WTC11 (cell line): ENCODE measurements around the gene PKP3. TPM values are rescaled to one million over a fixed set of nuclear protein-coding genes. Genes with fewer than 3 reads are reported as not detected.

Experiments
- ATAC-seq: fragments of 200-7000 bp; cut with Tn5 transposase; 2 replicates; pipeline ENCODE4 v1.10.0; 2021; ENCODE audit warnings: mild to moderate bottlenecking, moderate library complexity
- CTCF ChIA-PET: fragments of 300-600 bp; sonication (Branson Sonifier 250); formaldehyde crosslinking; loops from one replicate; lab custom pipeline; 2021; ENCODE audit warnings: antibody characterized with exemption; lab: Charles Lee
- POLR2A ChIA-PET: fragments of 350-600 bp; sonication (Branson Sonifier 250); formaldehyde crosslinking; loops from one replicate; lab custom pipeline; 2021; ENCODE audit warnings: antibody characterized with exemption; lab: Charles Lee
- DNase-seq: peaks from one replicate; pipeline ENCODE4 v3.0.0; 2021; ENCODE audit warnings: low spot score
- H3K27ac Mint-ChIP-seq: 2 replicates; pipeline ENCODE4 v1.8.0; 2021; ENCODE audit warnings: mixed read lengths
- H3K27me3 Mint-ChIP-seq: 2 replicates; pipeline ENCODE4 v1.8.0; 2021; ENCODE audit warnings: low read depth, mild to moderate bottlenecking, moderate library complexity, mixed read lengths
- H3K36me3 Mint-ChIP-seq: 2 replicates; pipeline ENCODE4 v1.8.0; 2021; ENCODE audit warnings: mixed read lengths
- H3K4me1 Mint-ChIP-seq: 2 replicates; pipeline ENCODE4 v1.8.0; 2022; ENCODE audit warnings: mixed read lengths
- H3K4me3 Mint-ChIP-seq: 2 replicates; pipeline ENCODE4 v1.8.0; 2021; ENCODE audit warnings: mild to moderate bottlenecking, moderate library complexity, mixed read lengths
- H3K9me3 Mint-ChIP-seq: 2 replicates; pipeline ENCODE4 v1.8.0; 2021; ENCODE audit warnings: mixed read lengths
- ATF2 ChIP-seq: sonication (generic); formaldehyde crosslinking; IDR thresholded peaks from 2 replicates; pipeline ENCODE4 v1.8.1; 2022; ENCODE audit warnings: low read depth, missing genetic modification reagents, borderline replicate concordance
- CREB1 ChIP-seq: sonication (generic); formaldehyde crosslinking; IDR thresholded peaks from 2 replicates; pipeline ENCODE4 v1.8.0; 2023; ENCODE audit warnings: mild to moderate bottlenecking, missing genetic modification reagents
- EMX1 ChIP-seq: fragments of 250-450 bp; sonication (Bioruptor Pico); IDR thresholded peaks from 2 replicates; pipeline ENCODE4 v1.8.0; 2021; ENCODE audit warnings: mild to moderate bottlenecking
- ESRRA ChIP-seq: sonication (generic); formaldehyde crosslinking; IDR thresholded peaks from 2 replicates; pipeline ENCODE4 v1.8.1; 2022; ENCODE audit warnings: mild to moderate bottlenecking, missing genetic modification reagents, borderline replicate concordance
- FOXK1 ChIP-seq: sonication (generic); formaldehyde crosslinking; IDR thresholded peaks from 2 replicates; pipeline ENCODE4 v1.8.0; 2022; ENCODE audit warnings: mild to moderate bottlenecking, moderate library complexity, missing genetic modification reagents
- GABPB1 ChIP-seq: sonication (generic); formaldehyde crosslinking; IDR thresholded peaks from 2 replicates; pipeline ENCODE4 v1.8.1; 2023; ENCODE audit warnings: mild to moderate bottlenecking, missing genetic modification reagents
- HMGXB4 ChIP-seq: sonication (generic); formaldehyde crosslinking; IDR thresholded peaks from 2 replicates; pipeline ENCODE4 v1.8.1; 2023; ENCODE audit warnings: mild to moderate bottlenecking, moderate library complexity, missing genetic modification reagents
- JUN ChIP-seq: sonication (generic); formaldehyde crosslinking; IDR thresholded peaks from 2 replicates; pipeline ENCODE4 v1.8.0; 2023; ENCODE audit warnings: mild to moderate bottlenecking, missing genetic modification reagents
- MXD4 ChIP-seq: fragments of 250-450 bp; sonication (Bioruptor Pico); IDR thresholded peaks from 2 replicates; pipeline ENCODE4 v1.8.0; 2021; ENCODE audit warnings: mild to moderate bottlenecking, moderate library complexity, borderline replicate concordance
- MYBL2 ChIP-seq: sonication (generic); formaldehyde crosslinking; IDR thresholded peaks from 2 replicates; pipeline ENCODE4 v1.8.1; 2023; ENCODE audit warnings: mild to moderate bottlenecking, moderate library complexity, missing genetic modification reagents
- PRRX2 ChIP-seq: fragments of 250-450 bp; sonication (Bioruptor Pico); IDR thresholded peaks from 2 replicates; pipeline ENCODE4 v1.8.0; 2021; ENCODE audit warnings: mild to moderate bottlenecking
- SMAD4 ChIP-seq: sonication (generic); formaldehyde crosslinking; IDR thresholded peaks from 2 replicates; pipeline ENCODE4 v1.8.0; 2022; ENCODE audit warnings: mild to moderate bottlenecking, missing genetic modification reagents
- TCF7 ChIP-seq: sonication (generic); formaldehyde crosslinking; IDR thresholded peaks from 2 replicates; pipeline ENCODE4 v1.8.0; 2022; ENCODE audit warnings: mild to moderate bottlenecking, low read depth, missing genetic modification reagents, moderate library complexity
- USF1 ChIP-seq: sonication (generic); formaldehyde crosslinking; IDR thresholded peaks from 2 replicates; pipeline ENCODE4 v1.8.0; 2022; ENCODE audit warnings: mild to moderate bottlenecking, missing genetic modification reagents
- ZNF317 ChIP-seq: sonication (generic); formaldehyde crosslinking; IDR thresholded peaks from 2 replicates; pipeline ENCODE4 v1.8.1; 2023; ENCODE audit warnings: low read depth, mild to moderate bottlenecking, moderate library complexity, missing genetic modification reagents, borderline replicate concordance
- ZNF396 ChIP-seq: fragments of 250-450 bp; sonication (Bioruptor Pico); IDR thresholded peaks from 2 replicates; pipeline ENCODE4 v1.8.0; 2021; ENCODE audit warnings: mild to moderate bottlenecking, moderate library complexity, borderline replicate concordance
- ZNF423 ChIP-seq: fragments of 250-450 bp; sonication (Bioruptor Pico); IDR thresholded peaks from 2 replicates; pipeline ENCODE4 v2.1.2; 2022; ENCODE audit warnings: mild to moderate bottlenecking, moderate library complexity
- ZNF532 ChIP-seq: fragments of 250-450 bp; sonication (Bioruptor Pico); IDR thresholded peaks from 2 replicates; pipeline ENCODE4 v1.9.0; 2021; ENCODE audit warnings: mild to moderate bottlenecking, borderline replicate concordance
- total RNA-seq: library from RNA; stranded (reverse); gene quantifications from 3 replicates; pipeline ENCODE4 v1.2.3, GENCODE V29; 2021
- TF ChIP-seq, protein P1 (sequence below): fragments of 250-450 bp; sonication (Bioruptor Pico); conservative IDR thresholded peaks from 2 replicates; pipeline ENCODE4 v1.9.0; 2021; ENCODE audit warnings: mild to moderate bottlenecking

Gene PKP3
- total RNA-seq, 1 experiment from 2014 or later: 17.3 TPM

- no peak for ATAC-seq
- peaks cover 3% of the 10 kb centered on the region; the same call in 1 of the 2 replicates for H3K9me3 Mint-ChIP-seq
- H3K36me3 Mint-ChIP-seq: peaks cover 11% of the 10 kb centered on the region
- no peak overlapping the region for H3K27ac Mint-ChIP-seq
- H3K4me1 Mint-ChIP-seq: peaks cover 6% of the 10 kb centered on the region
- H3K27me3 Mint-ChIP-seq: peaks cover 8% of the 10 kb centered on the region
- ChIA-PET POLR2A (interaction anchor here (1.1 kb wide), 1 partner anchor 19 kb away, joined by 3 read pairs; no protein-coding TSS in a partner anchor), CTCF (interaction anchor here (0.8 to 1.7 kb wide), 9 partner anchors 10 to 329 kb away, joined by 3 to 13 read pairs (median 5); partner anchors contain the start of genes ANO9 and PTDSS2)
- no peak overlapping the region for H3K4me3 Mint-ChIP-seq
- peak; percentile 1; the same call in 1 of the 2 replicates for TF ChIP-seq HMGXB4 (CRISPR knock-in tag)
- no peak for TF ChIP-seq EMX1 (CRISPR knock-in tag)
- peak; percentile 22; the same call in 1 of the 2 replicates for TF ChIP-seq GABPB1 (CRISPR knock-in tag)
- no peak for DNase-seq
Measured at GRCh38 chr11:396948-397548, 3.0 kb downstream of the PKP3 start.

DNA sequence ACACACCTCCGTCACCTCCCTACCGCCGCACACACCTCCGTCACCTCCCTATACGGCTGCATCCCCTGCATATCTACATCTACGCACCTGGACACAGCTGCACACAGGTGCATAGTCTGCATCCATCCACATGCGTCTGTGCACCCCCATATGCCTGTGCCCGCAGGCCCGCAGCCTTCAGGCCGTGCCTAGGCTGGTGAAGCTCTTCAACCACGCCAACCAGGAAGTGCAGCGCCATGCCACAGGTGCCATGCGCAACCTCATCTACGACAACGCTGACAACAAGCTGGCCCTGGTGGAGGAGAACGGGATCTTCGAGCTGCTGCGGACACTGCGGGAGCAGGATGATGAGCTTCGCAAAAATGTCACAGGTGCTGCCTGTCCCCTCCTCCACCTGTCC lies 4.8 kb downstream of the PKP3 start:
- POLR2A ChIA-PET: no interaction called here
- H3K27ac Mint-ChIP-seq: no peak overlapping the region

GRCh38 chr11:399731-400211 lies 5.8 kb downstream of the PKP3 start:
- Mint-ChIP-seq H3K4me3 (0 out of 2 replicates have a peak overlapping the region, but pooled peaks have one; percentile 6), H3K36me3 (peaks cover 11% of the 10 kb centered on the region), H3K27me3 (peaks cover 8% of the 10 kb centered on the region), H3K27ac (no peak overlapping the region), H3K4me1 (peaks cover under 1% of the 10 kb centered on the region), H3K9me3 (peaks cover 3% of the 10 kb centered on the region; the same call in 1 of the 2 replicates)
- ChIA-PET CTCF (no interaction called here), POLR2A (no interaction called here)
- no peak; the same call in 1 of the 2 replicates for ATAC-seq
- DNase-seq: no peak
- no peak for TF ChIP-seq FOXK1 (CRISPR knock-in tag)
- no peak for TF ChIP-seq MXD4
- no peak for TF ChIP-seq SMAD4
- TF ChIP-seq MYBL2: no peak
- TF ChIP-seq JUN (CRISPR knock-in tag): no peak
- TF ChIP-seq ZNF532: no peak
- TF ChIP-seq ZNF396 (CRISPR knock-in tag): no peak
- TF ChIP-seq ESRRA: no peak
- TF ChIP-seq ATF2 (CRISPR knock-in tag): no peak
- TF ChIP-seq ZNF317 (CRISPR knock-in tag): no peak

More for the DNA sequence above, 4.8 kb downstream of the PKP3 start:
- Mint-ChIP-seq H3K9me3 (peaks cover 3% of the 10 kb centered on the region; the same call in 1 of the 2 replicates), H3K4me1 (peaks cover 2% of the 10 kb centered on the region), H3K36me3 (peaks cover 11% of the 10 kb centered on the region), H3K27me3 (peaks cover 8% of the 10 kb centered on the region), H3K4me3 (no peak overlapping the region)
- TF ChIP-seq ZNF423 (CRISPR knock-in tag) (no peak), USF1 (CRISPR knock-in tag) (no peak), PRRX2 (no peak), CREB1 (no peak), TCF7 (CRISPR knock-in tag) (no peak)
- TF ChIP-seq, protein P1, sequence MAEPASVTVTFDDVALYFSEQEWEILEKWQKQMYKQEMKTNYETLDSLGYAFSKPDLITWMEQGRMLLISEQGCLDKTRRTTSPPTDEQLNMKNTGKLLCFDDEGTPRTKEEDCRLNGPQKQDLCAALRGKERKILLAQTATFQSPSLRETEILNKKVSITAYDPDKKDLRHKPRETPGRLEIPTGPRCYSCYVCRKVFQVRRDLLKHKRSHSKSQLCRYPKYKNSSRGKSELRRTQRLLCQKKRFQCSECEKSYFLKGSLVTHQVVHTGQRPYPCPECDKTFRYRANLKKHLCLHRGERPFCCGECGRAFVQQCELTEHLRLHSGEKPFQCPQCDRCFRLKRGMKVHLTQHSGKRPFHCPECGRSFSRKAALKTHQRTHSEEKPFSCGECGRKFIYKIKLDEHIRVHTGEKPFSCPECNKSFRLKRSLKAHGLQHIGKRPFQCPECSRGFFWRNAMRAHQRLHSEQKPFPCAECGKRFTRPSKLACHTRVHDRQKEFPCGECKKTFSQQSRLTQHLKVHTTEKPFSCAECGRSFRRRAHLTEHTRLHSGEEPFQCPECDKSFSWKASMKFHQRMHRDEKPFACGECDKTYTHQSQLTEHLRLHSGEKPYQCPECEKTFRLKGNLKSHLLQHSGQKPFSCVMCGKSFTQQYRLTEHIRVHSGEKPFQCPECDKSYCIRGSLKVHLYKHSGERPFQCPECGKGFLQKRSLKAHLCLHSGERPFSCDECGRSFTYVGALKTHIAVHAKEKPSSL (CRISPR knock-in tag): no peak
- ATAC-seq (no peak), DNase-seq (no peak)
- CTCF ChIA-PET: no interaction called here
